RWPE2 (cell line): Measurements from ENCODE around the gene OR5AR1.

ENCODE experiments used
- ATAC-seq: fragments of 200-7000 bp; cut with Tn5 transposase; 3 replicates; pipeline ENCODE4 v1.9.1; 2021; ENCODE audit warnings: low read depth
- DNase-seq: peaks from one replicate; pipeline ENCODE4 v3.0.0-alpha.2; 2020; ENCODE audit warnings: low spot score
- H3K27ac ChIP-seq: fragments of 450-650 bp; 2 replicates; pipeline ENCODE4 v1.5.1; 2017; ENCODE audit warnings: mild to moderate bottlenecking; ENCODE audit not compliant: poor library complexity, severe bottlenecking
- H3K27me3 ChIP-seq: fragments of 250-450 bp; sonication (Bioruptor Pico); 2 replicates; pipeline ENCODE4 v1.5.1; 2021; ENCODE audit warnings: mild to moderate bottlenecking, moderate library complexity; ENCODE audit not compliant: insufficient read depth, poor library complexity, severe bottlenecking
- H3K36me3 ChIP-seq: fragments of 250-450 bp; sonication (Bioruptor Pico); 2 replicates; pipeline ENCODE4 v1.5.1; 2020; ENCODE audit warnings: low read depth, mild to moderate bottlenecking, moderate library complexity
- H3K4me1 ChIP-seq: fragments of 250-450 bp; sonication (Bioruptor Pico); 2 replicates; pipeline ENCODE4 v1.5.1; 2021; ENCODE audit warnings: mild to moderate bottlenecking, moderate library complexity; ENCODE audit not compliant: insufficient read depth, poor library complexity, severe bottlenecking
- H3K4me3 ChIP-seq: fragments of 250-450 bp; sonication (Bioruptor Pico); 2 replicates; pipeline ENCODE4 v1.5.1; 2021; ENCODE audit warnings: mild to moderate bottlenecking, moderate library complexity; ENCODE audit not compliant: severe bottlenecking
- H3K9me3 ChIP-seq: fragments of 250-450 bp; sonication (Bioruptor Pico); 2 replicates; pipeline ENCODE4 v1.5.1; 2021; ENCODE audit warnings: mild to moderate bottlenecking, moderate library complexity; ENCODE audit not compliant: severe bottlenecking
- TF ChIP-seq, protein P1 (sequence below): fragments of 450-650 bp; IDR thresholded peaks from one replicate; pipeline ENCODE4 v1.5.1; 2017; ENCODE audit warnings: mild to moderate bottlenecking, moderate library complexity; ENCODE audit not compliant: poor library complexity, severe bottlenecking

OR5AR1 gene

DNA sequence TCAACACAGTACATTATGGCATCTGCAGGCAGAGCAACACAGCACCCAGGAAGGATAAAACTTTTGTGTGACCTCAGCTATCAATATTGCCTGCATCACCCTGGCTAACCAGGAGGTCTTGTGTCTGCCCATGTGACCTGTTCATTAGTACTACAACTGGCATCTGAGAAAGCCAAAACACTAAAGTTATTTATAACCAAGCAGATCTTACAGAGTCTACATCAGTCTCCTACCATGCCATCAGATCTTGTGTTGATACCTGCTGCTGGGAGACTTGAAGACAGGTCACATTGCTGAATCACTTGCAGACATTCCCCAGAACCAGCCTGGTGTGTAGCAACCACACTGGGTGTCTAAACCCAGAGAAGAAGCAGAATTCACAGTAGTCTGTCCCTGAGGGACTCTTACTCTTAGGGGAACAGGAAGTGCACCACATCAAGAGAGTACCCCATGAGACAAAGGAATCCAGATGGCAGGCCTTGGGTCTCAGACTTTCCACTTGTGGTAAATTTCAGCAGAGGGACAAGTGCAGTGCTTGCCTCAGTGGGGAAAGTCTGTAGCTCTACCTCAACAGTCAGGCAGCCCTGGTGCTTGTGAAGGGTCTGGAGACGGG, 42.4 kb downstream of the OR5AR1 start:
- ATAC-seq = no peak
- no peak overlapping the region for H3K27ac ChIP-seq

DNA sequence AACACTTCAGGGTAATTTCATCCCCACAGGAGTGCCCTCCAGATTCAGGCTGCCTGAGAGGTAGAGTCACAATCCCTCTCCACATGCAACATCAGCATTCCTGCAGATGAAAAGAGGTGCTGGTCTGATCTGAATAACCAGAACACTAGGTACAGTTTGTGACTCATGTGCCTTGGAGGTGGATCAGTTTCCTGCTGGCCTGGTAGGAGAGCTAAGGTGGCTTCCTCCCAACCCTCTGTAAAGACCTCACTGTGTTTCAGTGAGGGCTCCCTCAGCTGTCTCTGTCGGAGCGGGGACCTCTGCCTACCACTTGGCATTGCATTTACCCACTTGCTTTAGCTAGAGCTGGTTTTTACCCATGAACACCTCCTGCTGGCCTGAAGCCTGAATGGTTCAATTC, 43.0 kb downstream of the OR5AR1 start:
- TF ChIP-seq, protein P1, sequence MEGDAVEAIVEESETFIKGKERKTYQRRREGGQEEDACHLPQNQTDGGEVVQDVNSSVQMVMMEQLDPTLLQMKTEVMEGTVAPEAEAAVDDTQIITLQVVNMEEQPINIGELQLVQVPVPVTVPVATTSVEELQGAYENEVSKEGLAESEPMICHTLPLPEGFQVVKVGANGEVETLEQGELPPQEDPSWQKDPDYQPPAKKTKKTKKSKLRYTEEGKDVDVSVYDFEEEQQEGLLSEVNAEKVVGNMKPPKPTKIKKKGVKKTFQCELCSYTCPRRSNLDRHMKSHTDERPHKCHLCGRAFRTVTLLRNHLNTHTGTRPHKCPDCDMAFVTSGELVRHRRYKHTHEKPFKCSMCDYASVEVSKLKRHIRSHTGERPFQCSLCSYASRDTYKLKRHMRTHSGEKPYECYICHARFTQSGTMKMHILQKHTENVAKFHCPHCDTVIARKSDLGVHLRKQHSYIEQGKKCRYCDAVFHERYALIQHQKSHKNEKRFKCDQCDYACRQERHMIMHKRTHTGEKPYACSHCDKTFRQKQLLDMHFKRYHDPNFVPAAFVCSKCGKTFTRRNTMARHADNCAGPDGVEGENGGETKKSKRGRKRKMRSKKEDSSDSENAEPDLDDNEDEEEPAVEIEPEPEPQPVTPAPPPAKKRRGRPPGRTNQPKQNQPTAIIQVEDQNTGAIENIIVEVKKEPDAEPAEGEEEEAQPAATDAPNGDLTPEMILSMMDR = no peak
- Histone ChIP-seq H3K27me3 (no peaks in the 10 kb centered on the region), H3K4me1 (no peaks in the 10 kb centered on the region), H3K4me3 (no peak overlapping the region), H3K27ac (no peak overlapping the region), H3K36me3 (no peaks in the 10 kb centered on the region), H3K9me3 (no peaks in the 10 kb centered on the region)
- peak; percentile 17; the same call in 2 of the 3 replicates for ATAC-seq
- no peak for DNase-seq

More for the DNA sequence above, 42.4 kb downstream of the OR5AR1 start:
- H3K36me3 ChIP-seq = no peaks in the 10 kb centered on the region
- no peak overlapping the region for H3K4me3 ChIP-seq
- H3K4me1 ChIP-seq = no peaks in the 10 kb centered on the region
- no peak for DNase-seq
- H3K9me3 ChIP-seq = no peaks in the 10 kb centered on the region
- H3K27me3 ChIP-seq = no peaks in the 10 kb centered on the region
- TF ChIP-seq, protein P1 = no peak

DNA sequence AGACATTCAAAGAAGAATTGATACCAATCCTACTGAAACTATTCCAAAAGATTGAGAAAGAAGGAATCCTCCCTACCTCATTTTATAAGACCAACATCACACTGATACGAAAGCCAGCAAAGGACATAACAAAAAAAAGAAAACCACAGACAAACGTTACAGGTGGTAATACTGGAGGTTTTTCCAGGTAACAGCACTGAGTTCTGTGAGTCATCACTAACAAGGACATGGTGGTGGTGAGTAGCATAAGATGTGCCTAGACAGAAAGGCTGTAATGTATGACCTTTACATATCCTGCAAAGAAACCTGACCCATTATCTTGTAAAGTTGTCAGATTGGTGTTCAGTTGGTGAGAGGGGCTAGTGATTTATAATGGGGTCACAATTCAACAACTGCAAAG, 50.7 kb downstream of the OR5AR1 start:
- H3K27ac ChIP-seq = no peak overlapping the region
- H3K4me1 ChIP-seq = no peaks in the 10 kb centered on the region
- H3K9me3 ChIP-seq = no peaks in the 10 kb centered on the region
- no peaks in the 10 kb centered on the region for H3K36me3 ChIP-seq
- H3K27me3 ChIP-seq = no peaks in the 10 kb centered on the region
- DNase-seq (no peak), ATAC-seq (no peak)
- TF ChIP-seq, protein P1 = no peak
- H3K4me3 ChIP-seq = no peak overlapping the region
